Renal pelvis (tissue), 3 donors: Measurements from ENCODE around the gene MRPL41. TPM values are rescaled to one million over a fixed set of nuclear protein-coding genes. Genes with fewer than 3 reads are reported as not detected.

Experiments used
- polyA plus RNA-seq, 3 donors: library from polyadenylated mRNA; unstranded; fragments of 120-200 nt; gene quantifications; one replicate each; pipeline ENCODE4 v1.2.1, GENCODE V29; 2013; ENCODE audit not compliant: insufficient read length in 3 of 3

Gene MRPL41
- polyA plus RNA-seq, 3 donors: 20.0 to 28.7 (median 28.5) TPM

Other genes with a start within 250 kb of the MRPL41 start
- gene NRARP, start 249.6 kb upstream of the MRPL41 start, polyA plus RNA-seq: 1 to 10 TPM; 7.4 to 9.7 (median 8.5) TPM
- gene EXD3, start 128.7 kb upstream of the MRPL41 start, polyA plus RNA-seq: 10 to 100 TPM; 16.0 to 25.3 (median 25.2) TPM
- gene NOXA1, start 128.5 kb upstream of the MRPL41 start, polyA plus RNA-seq: 10 to 100 TPM in 2 of 3 donors, 1 to 10 TPM in 1; 6.7 to 12.3 (median 10.7) TPM
- gene ENTPD8, start 110.5 kb upstream of the MRPL41 start, polyA plus RNA-seq: 1 to 10 TPM in 1 of 3 donors, under 1 TPM in 2; 0.61 to 1.0 (median 0.86) TPM
- gene NSMF, start 92.5 kb upstream of the MRPL41 start, polyA plus RNA-seq: 10 to 100 TPM; 45.9 to 55.4 (median 50.4) TPM
- 1 to 10 TPM; 2.0 to 4.0 (median 3.1) TPM for gene PNPLA7, start 1.5 kb upstream of the MRPL41 start, polyA plus RNA-seq
- gene DPH7, start 27.0 kb downstream of the MRPL41 start, polyA plus RNA-seq: 10 to 100 TPM; 44.2 to 62.7 (median 57.8) TPM
- 10 to 100 TPM; 21.0 to 24.2 (median 23.6) TPM for gene ZMYND19, start 38.6 kb downstream of the MRPL41 start, polyA plus RNA-seq
- 10 to 100 TPM; 35.1 to 39.7 (median 37.5) TPM for gene ARRDC1, start 53.8 kb downstream of the MRPL41 start, polyA plus RNA-seq
- 10 to 100 TPM; 80.4 to 83.4 (median 82.8) TPM for gene EHMT1, start 67.1 kb downstream of the MRPL41 start, polyA plus RNA-seq